Measurements from ENCODE around the gene MT1E. TPM values are rescaled to one million over a fixed set of nuclear protein-coding genes. Genes with fewer than 3 reads are reported as not detected.

Gene MT1E
- total and polyA plus RNA-seq, 2 of the 13 experiments (the other 11 are each of a cell fraction or from before 2014, with no cell fraction given), result 110 to 1,072 TPM

GRCh38 chr16:56658327-56658875, 32.8 kb downstream of the MT1E start (continued):
- TF ChIP-seq FLYWCH1 (CRISPR knock-in tag; IDR thresholded peaks at IDR 0.05) (no peak), GRHL1 (CRISPR knock-in tag; conservative IDR thresholded peaks at IDR 0.05) (no peak), MYC (CRISPR knock-in tag; IDR thresholded peaks at IDR 0.05; ENCODE audit: borderline replicate concordance) (0 out of 2 replicates have a peak, but pooled peaks have one; percentile 4), TMF1 (CRISPR knock-in tag; IDR thresholded peaks at IDR 0.05; ENCODE audit: low read depth) (no peak), LRRFIP1 (CRISPR knock-in tag; conservative IDR thresholded peaks at IDR 0.05) (no peak), ZNF546 (CRISPR knock-in tag; conservative IDR thresholded peaks at IDR 0.05) (0 out of 2 replicates have a peak, but pooled peaks have one; percentile 18), SP4 (CRISPR knock-in tag; IDR thresholded peaks at IDR 0.05) (no peak), ZNF12 (CRISPR knock-in tag; IDR thresholded peaks at IDR 0.05) (no peak), CAMTA2 (CRISPR knock-in tag; IDR thresholded peaks at IDR 0.05; ENCODE audit: borderline replicate concordance) (peak; percentile 28; the same call in 1 of the 2 replicates), TARDBP (CRISPR knock-in tag; IDR thresholded peaks at IDR 0.05) (peak; percentile 35; the same call in 1 of the 2 replicates), FOXP4 (CRISPR knock-in tag; IDR thresholded peaks at IDR 0.05) (no peak), ZFP1 (CRISPR knock-in tag; IDR thresholded peaks at IDR 0.05) (no peak), RCOR2 (CRISPR knock-in tag; IDR thresholded peaks at IDR 0.05) (no peak)

Data from HepG2 (cell line).